GM18499 (cell line): ENCODE data around the gene CPHXL2.

Source experiments
- ATAC-seq: cut with Tn5 transposase; IDR thresholded peaks from one replicate; pipeline ENCODE4 v1.9.1; 2021; ENCODE audit warnings: moderate number of reproducible peaks; ENCODE audit not compliant: insufficient read depth, unreplicated experiment

CPHXL2 gene

GRCh38 chr16:75676909-75677308, at the start of gene CPHXL2:
Gene CPHXL2, minus strand, starts transcription at chr16:75677009. Its CDS starts 10 bp downstream, at chr16:75676999.
- no peak for ATAC-seq

GRCh38 chr16:75726390-75726789, 49.6 kb upstream of the CPHXL2 start, which contains the start of gene CPHXL:
Gene CPHXL, minus strand, starts transcription at chr16:75726490. Its CDS starts 48 bp downstream, at chr16:75726442.
- no peak for ATAC-seq

- ATAC-seq: no peak
Measured at GRCh38 chr16:75718452-75718851, 41.6 kb upstream of the CPHXL2 start.

- ATAC-seq: no peak
Measured at GRCh38 chr16:75714661-75715060, 37.9 kb upstream of the CPHXL2 start.

- ATAC-seq: no peak
Measured at GRCh38 chr16:75710344-75710743, 33.5 kb upstream of the CPHXL2 start.

GRCh38 chr16:75703306-75703705, 26.5 kb upstream of the CPHXL2 start:
- ATAC-seq: no peak

GRCh38 chr16:75702242-75702641, 25.4 kb upstream of the CPHXL2 start:
- ATAC-seq: no peak

- no peak for ATAC-seq
Measured at GRCh38 chr16:75701361-75701760, 24.6 kb upstream of the CPHXL2 start, which contains the start of gene DUXB. Gene DUXB, minus strand, starts transcription at chr16:75701461. Its CDS starts 43 bp downstream, at chr16:75701418.

- ATAC-seq: no peak
Measured at GRCh38 chr16:75697571-75697970, 20.8 kb upstream of the CPHXL2 start.

- no peak for ATAC-seq
Measured at GRCh38 chr16:75695708-75696107, 18.9 kb upstream of the CPHXL2 start.

- no peak for ATAC-seq
Measured at GRCh38 chr16:75687361-75687760, 10.6 kb upstream of the CPHXL2 start.

GRCh38 chr16:75682308-75682707, 5.5 kb upstream of the CPHXL2 start:
- ATAC-seq: no peak

GRCh38 chr16:75679366-75679765, 2.6 kb upstream of the CPHXL2 start:
- no peak for ATAC-seq

GRCh38 chr16:75667503-75667902, 9.3 kb downstream of the CPHXL2 start:
- no peak for ATAC-seq

GRCh38 chr16:75660726-75661302, 16.0 kb downstream of the CPHXL2 start:
- ATAC-seq: no peak

GRCh38 chr16:75660321-75660720, 16.5 kb downstream of the CPHXL2 start:
- no peak for ATAC-seq

- no peak for ATAC-seq
Measured at GRCh38 chr16:75658175-75658574, 18.6 kb downstream of the CPHXL2 start.

- ATAC-seq: no peak
Measured at GRCh38 chr16:75653922-75654321, 22.9 kb downstream of the CPHXL2 start.

GRCh38 chr16:75648265-75649076, 28.3 kb downstream of the CPHXL2 start:
- peak; percentile 17 for ATAC-seq

GRCh38 chr16:75647492-75648264, 29.1 kb downstream of the CPHXL2 start, which contains the start of the genes KARS1 and TERF2IP:
Gene KARS1, minus strand, starts transcription at chr16:75647665. Its CDS starts 26 bp downstream, at chr16:75647639.
Gene TERF2IP, plus strand, starts transcription at chr16:75647773. Its CDS starts 110 bp downstream, at chr16:75647883.
- peak; percentile 78 for ATAC-seq

- peak; percentile 13 for ATAC-seq
Measured at GRCh38 chr16:75647112-75647491, 29.7 kb downstream of the CPHXL2 start.
